DOHH2 (cell line): Measurements from ENCODE around the gene TAGLN3.

Source experiments
- H3F3A ChIP-seq: fragments of 200-600 bp; sonication (generic), shearing (Covaris generic); 2 replicates; pipeline ENCODE4 v1.6.0; 2016; ENCODE audit warnings: antibody characterized with exemption, mild to moderate bottlenecking; ENCODE audit not compliant: control insufficient read depth, insufficient read depth
- H3K27ac ChIP-seq: fragments of 200-600 bp; sonication (generic); 2 replicates; pipeline ENCODE4 v1.5.1; 2014; ENCODE audit warnings: low read depth, mild to moderate bottlenecking, low read length, moderate library complexity
- H3K27me3 ChIP-seq: fragments of 200-600 bp; sonication (generic); 2 replicates; pipeline ENCODE4 v1.6.1; 2014; ENCODE audit warnings: mild to moderate bottlenecking, low read length, mixed read lengths; ENCODE audit not compliant: control insufficient read depth
- H3K36me3 ChIP-seq: fragments of 200-600 bp; sonication (generic); 2 replicates; pipeline ENCODE4 v1.6.1; 2014; ENCODE audit warnings: mild to moderate bottlenecking, low read length, moderate library complexity, mixed read lengths; ENCODE audit not compliant: control insufficient read depth
- H3K4me1 ChIP-seq: fragments of 200-600 bp; sonication (generic); 2 replicates; pipeline ENCODE4 v1.6.1; 2014; ENCODE audit warnings: mild to moderate bottlenecking, low read length, mixed read lengths; ENCODE audit not compliant: control insufficient read depth
- H3K4me2 ChIP-seq: fragments of 200-600 bp; sonication (generic); 2 replicates; pipeline ENCODE4 v1.6.0; 2014; ENCODE audit warnings: mild to moderate bottlenecking, low read length, moderate library complexity
- H3K4me3 ChIP-seq: fragments of 200-600 bp; sonication (generic); 2 replicates; pipeline ENCODE4 v1.5.1; 2014; ENCODE audit warnings: mild to moderate bottlenecking, low read length, mixed read lengths
- H3K79me2 ChIP-seq: fragments of 200-600 bp; sonication (generic); 2 replicates; pipeline ENCODE4 v1.6.1; 2014; ENCODE audit warnings: mild to moderate bottlenecking, low read length, mixed read lengths; ENCODE audit not compliant: control insufficient read depth
- H3K9me2 ChIP-seq: fragments of 200-600 bp; sonication (generic); replicated peaks from 2 replicates; pipeline ENCODE4 v1.6.1; 2014; ENCODE audit warnings: mild to moderate bottlenecking, low read length, mixed read lengths; ENCODE audit not compliant: control insufficient read depth
- H3K9me3 ChIP-seq: fragments of 200-600 bp; sonication (generic); 2 replicates; pipeline ENCODE4 v1.6.1; 2014; ENCODE audit warnings: antibody characterized with exemption, low read length, mixed read lengths; ENCODE audit not compliant: control insufficient read depth, insufficient read depth
- H4K20me1 ChIP-seq: fragments of 200-600 bp; sonication (generic); 2 replicates; pipeline ENCODE4 v1.6.0; 2014; ENCODE audit warnings: low read depth, mild to moderate bottlenecking, antibody characterized with exemption, low read length, moderate library complexity; ENCODE audit not compliant: control insufficient read depth, insufficient read depth
- CTCF ChIP-seq: fragments of 200-600 bp; sonication (generic); IDR thresholded peaks from one replicate; pipeline ENCODE4 v1.5.1; 2014; ENCODE audit warnings: antibody characterized with exemption, mild to moderate bottlenecking, low read depth, low read length; ENCODE audit not compliant: poor library complexity, severe bottlenecking
- EZH2phosphoT487 ChIP-seq: fragments of 200-600 bp; sonication (generic); IDR thresholded peaks from 2 replicates; pipeline ENCODE4 v1.6.1; 2017; ENCODE audit warnings: borderline replicate concordance, mild to moderate bottlenecking, antibody characterized with exemption, low read length, moderate library complexity, mixed read lengths

TAGLN3 gene

GRCh38 chr3:111967068-111967467 lies 31.7 kb upstream of the TAGLN3 start:
- no peaks in the 10 kb centered on the region for H3K36me3 ChIP-seq
- H3K4me1 ChIP-seq, result peaks cover 8% of the 10 kb centered on the region
- H3K27ac ChIP-seq, result no peak overlapping the region
- TF ChIP-seq CTCF, result no peak
- TF ChIP-seq EZH2phosphoT487, result no peak
- no peaks in the 10 kb centered on the region for H4K20me1 ChIP-seq
- H3K79me2 ChIP-seq, result no peaks in the 10 kb centered on the region
- H3F3A ChIP-seq, result no peaks in the 10 kb centered on the region
- peaks cover 22% of the 10 kb centered on the region for H3K27me3 ChIP-seq
- H3K9me3 ChIP-seq, result no peaks in the 10 kb centered on the region
- H3K9me2 ChIP-seq, result no peaks in the 10 kb centered on the region
- H3K4me2 ChIP-seq, result peak overlapping the region; percentile 54; the same call in 1 of the 2 replicates
- no peak overlapping the region for H3K4me3 ChIP-seq

- TF ChIP-seq EZH2phosphoT487 (no peak), CTCF (peak; percentile 92)
- H3K9me3 ChIP-seq, result no peaks in the 10 kb centered on the region
- H3K27me3 ChIP-seq, result peaks cover 24% of the 10 kb centered on the region
- H3K27ac ChIP-seq, result no peak overlapping the region
- H4K20me1 ChIP-seq, result no peaks in the 10 kb centered on the region
- peak overlapping the region; percentile 54 for H3K4me2 ChIP-seq
- H3K4me3 ChIP-seq, result 0 out of 2 replicates have a peak overlapping the region, but pooled peaks have one; percentile 37
- H3F3A ChIP-seq, result no peaks in the 10 kb centered on the region
- H3K4me1 ChIP-seq, result peaks cover 8% of the 10 kb centered on the region
- H3K9me2 ChIP-seq, result no peaks in the 10 kb centered on the region
- H3K36me3 ChIP-seq, result no peaks in the 10 kb centered on the region
- H3K79me2 ChIP-seq, result no peaks in the 10 kb centered on the region
These were observed 31.0 kb upstream of the TAGLN3 start for GRCh38 chr3:111967651-111968274.

- TF ChIP-seq EZH2phosphoT487 (no peak), CTCF (no peak)
- H3F3A ChIP-seq, result no peaks in the 10 kb centered on the region
- H4K20me1 ChIP-seq, result no peaks in the 10 kb centered on the region
- no peaks in the 10 kb centered on the region for H3K36me3 ChIP-seq
- H3K9me2 ChIP-seq, result no peaks in the 10 kb centered on the region
- H3K27me3 ChIP-seq, result peaks cover 26% of the 10 kb centered on the region
- no peak overlapping the region for H3K4me2 ChIP-seq
- H3K79me2 ChIP-seq, result no peaks in the 10 kb centered on the region
- no peak overlapping the region for H3K27ac ChIP-seq
- no peaks in the 10 kb centered on the region for H3K9me3 ChIP-seq
- H3K4me1 ChIP-seq, result peaks cover 8% of the 10 kb centered on the region
- H3K4me3 ChIP-seq, result no peak overlapping the region
These were observed 30.2 kb upstream of the TAGLN3 start for GRCh38 chr3:111968319-111969054.
